H1 (cell line): Measurements from ENCODE around the gene PKD2. TPM values are rescaled to one million over a fixed set of nuclear protein-coding genes. Genes with fewer than 3 reads are reported as not detected.

ENCODE experiments used
- CTCF ChIA-PET: fragments of 300-600 bp; sonication (Branson Sonifier 250); formaldehyde crosslinking; loops from one replicate; lab custom pipeline; 2021; ENCODE audit not compliant: partially characterized antibody; lab: Charles Lee
- POLR2A ChIA-PET: fragments of 300-600 bp; sonication (Branson Sonifier 250); formaldehyde crosslinking; loops from one replicate; lab custom pipeline; 2021; ENCODE audit warnings: inconsistent platforms; ENCODE audit not compliant: partially characterized antibody; lab: Charles Lee
- DNase-seq, 2 experiments: peaks; one replicate each; pipeline versions ENCODE4 v3.0.0 to v3.0.0-alpha.2; 2010 to 2022; ENCODE audit warnings: low spot score in 2 of 2, low read depth in 1 of 2, mixed read lengths in 1 of 2
- FAIRE-seq: peaks from 2 replicates; lab custom pipeline; 2011; peaks lifted over from hg19 to GRCh38; lab: Jason Lieb, UNC
- H2AFZ ChIP-seq: 2 replicates; pipeline ENCODE4 v1.8.1; 2012; ENCODE audit warnings: low read length, inconsistent platforms
- H2AK5ac ChIP-seq: 2 replicates; pipeline ENCODE4 v1.6.1; 2013; ENCODE audit warnings: low read depth, low read length
- H2BK120ac ChIP-seq: replicated peaks from 2 replicates; pipeline ENCODE3; 2013; ENCODE audit warnings: low read depth, low read length, inconsistent platforms
- H2BK12ac ChIP-seq: 2 replicates; pipeline ENCODE4 v1.6.1; 2013; ENCODE audit warnings: low read depth, low read length
- H2BK15ac ChIP-seq: 2 replicates; pipeline ENCODE4 v1.6.1; 2013; ENCODE audit warnings: low read length
- H2BK20ac ChIP-seq: 2 replicates; pipeline ENCODE4 v1.6.1; 2013; ENCODE audit warnings: low read length
- H2BK5ac ChIP-seq: 2 replicates; pipeline ENCODE4 v1.6.1; 2013; ENCODE audit warnings: low read depth, low read length
- H3K14ac ChIP-seq: 2 replicates; pipeline ENCODE4 v1.6.1; 2013; ENCODE audit warnings: inconsistent platforms; ENCODE audit not compliant: insufficient read length
- H3K18ac ChIP-seq: 2 replicates; pipeline ENCODE4 v1.6.1; 2013; ENCODE audit warnings: low read length; ENCODE audit errors: extremely low read depth
- H3K23ac ChIP-seq: 2 replicates; pipeline ENCODE4 v1.6.1; 2013; ENCODE audit warnings: inconsistent platforms; ENCODE audit not compliant: insufficient read length
- H3K23me2 ChIP-seq: 2 replicates; pipeline ENCODE4 v1.6.1; 2013; ENCODE audit warnings: low read depth, low read length
- H3K27ac ChIP-seq: 2 replicates; pipeline ENCODE4 v1.6.1; 2011; ENCODE audit warnings: low read depth, low read length, inconsistent platforms
- H3K27me3 ChIP-seq, 4 experiments: replicated peaks in 1 of 4; 1 replicate in 1 of 4; 2 replicates in 3 of 4; pipeline versions ENCODE4 v1.6.1 to v1.8.1; 2011 to 2013; ENCODE audit warnings: low read length in 3 of 4, mild to moderate bottlenecking in 3 of 4, inconsistent platforms in 2 of 4, mixed read lengths in 2 of 4, moderate library complexity in 1 of 4; ENCODE audit not compliant: control insufficient read depth in 3 of 4, insufficient read depth in 3 of 4; ENCODE audit errors: extremely low read depth in 1 of 4
- H3K36me3 ChIP-seq, 4 experiments: 2 replicates each; pipeline versions ENCODE4 v1.6.1 to v1.8.1; 2011 to 2013; ENCODE audit warnings: mild to moderate bottlenecking in 4 of 4, low read length in 3 of 4, moderate library complexity in 2 of 4, control low read depth in 1 of 4, inconsistent platforms in 1 of 4; ENCODE audit not compliant: insufficient read depth in 4 of 4, control insufficient read depth in 2 of 4
- H3K4ac ChIP-seq: replicated peaks from 2 replicates; pipeline ENCODE3; 2013; ENCODE audit warnings: low read length, low read depth, mixed read lengths, inconsistent platforms; ENCODE audit not compliant: insufficient read length
- H3K4me1 ChIP-seq, 4 experiments: replicated peaks in 1 of 4; 1 replicate in 1 of 4; 2 replicates in 3 of 4; pipeline versions ENCODE4 v1.6.1 to v1.8.1; 2011 to 2013; ENCODE audit warnings: low read length in 3 of 4, inconsistent platforms in 2 of 4, mixed read lengths in 1 of 4; ENCODE audit not compliant: insufficient read depth in 4 of 4, control insufficient read depth in 3 of 4
- H3K4me2 ChIP-seq, 2 experiments: 2 replicates each; pipeline versions ENCODE4 v1.6.1 to v1.8.1; 2011 to 2013; ENCODE audit warnings: low read depth in 2 of 2, low read length in 2 of 2, control low read depth in 1 of 2, inconsistent platforms in 1 of 2, mild to moderate bottlenecking in 1 of 2; ENCODE audit not compliant: insufficient read depth in 1 of 2
- H3K4me3 ChIP-seq, 4 experiments: fragments of 200-600, 300-600 bp in 1 of 4; sonication (generic), shearing (Covaris generic), sonication (Bioruptor Twin) in 1 of 4; 2 replicates each; pipeline versions ENCODE4 v1.5.1 to v1.8.1; 2011 to 2016; ENCODE audit warnings: low read length in 4 of 4, low read depth in 3 of 4, control low read depth in 2 of 4, inconsistent platforms in 2 of 4, mild to moderate bottlenecking in 2 of 4, mixed read lengths in 1 of 4, moderate library complexity in 1 of 4; ENCODE audit not compliant: insufficient read depth in 2 of 4; ENCODE audit errors: extremely low read depth in 1 of 4
- H3K56ac ChIP-seq: replicated peaks from 2 replicates; pipeline ENCODE3; 2013; ENCODE audit warnings: low read depth, mild to moderate bottlenecking, mixed read lengths, low read length, inconsistent platforms; ENCODE audit not compliant: insufficient read length
- H3K79me1 ChIP-seq: 2 replicates; pipeline ENCODE4 v1.6.1; 2013; ENCODE audit warnings: low read depth, low read length, control low read depth
- H3K79me2 ChIP-seq, 2 experiments: 2 replicates each; pipeline versions ENCODE4 v1.6.1 to v1.8.1; 2012 to 2013; ENCODE audit warnings: low read length in 2 of 2, mild to moderate bottlenecking in 2 of 2, inconsistent platforms in 1 of 2; ENCODE audit not compliant: insufficient read depth in 2 of 2, control insufficient read depth in 1 of 2
- H3K9ac ChIP-seq, 4 experiments: replicated peaks in 1 of 4; 1 replicate in 1 of 4; 2 replicates in 3 of 4; pipeline versions ENCODE4 v1.6.1 to v1.8.1; 2011 to 2013; ENCODE audit warnings: low read depth in 3 of 4, low read length in 3 of 4, control low read depth in 2 of 4, mild to moderate bottlenecking in 2 of 4, moderate library complexity in 2 of 4, inconsistent platforms in 1 of 4; ENCODE audit errors: extremely low read depth in 1 of 4
- H3K9me3 ChIP-seq, 2 experiments: 2 replicates each; pipeline versions ENCODE4 v1.6.1 to v1.8.1; 2012 to 2013; ENCODE audit warnings: mild to moderate bottlenecking in 2 of 2, moderate library complexity in 2 of 2, control low read depth in 1 of 2, inconsistent platforms in 1 of 2, low read depth in 1 of 2, low read length in 1 of 2, mixed read lengths in 1 of 2; ENCODE audit not compliant: insufficient read depth in 2 of 2
- H4K20me1 ChIP-seq, 2 experiments: replicated peaks in 1 of 2; 2 replicates each; pipeline versions ENCODE3 to v1.8.1; 2011 to 2013; ENCODE audit warnings: inconsistent platforms in 2 of 2, low read length in 2 of 2, mild to moderate bottlenecking in 1 of 2; ENCODE audit not compliant: insufficient read depth in 2 of 2, control insufficient read depth in 1 of 2
- H4K5ac ChIP-seq: 2 replicates; pipeline ENCODE4 v1.6.1; 2013; ENCODE audit warnings: low read length, low read depth, mixed read lengths, inconsistent platforms; ENCODE audit not compliant: insufficient read length
- H4K8ac ChIP-seq: 2 replicates; pipeline ENCODE4 v1.8.0; 2013; ENCODE audit warnings: mild to moderate bottlenecking, moderate library complexity, low read length, inconsistent platforms; ENCODE audit not compliant: insufficient read depth; ENCODE audit errors: extremely low read depth
- H4K91ac ChIP-seq: replicated peaks from 2 replicates; pipeline ENCODE3; 2013; ENCODE audit warnings: low read length, mixed read lengths, inconsistent platforms; ENCODE audit not compliant: insufficient read length
- BACH1 ChIP-seq: IDR thresholded peaks from 2 replicates; pipeline ENCODE4 v1.6.1; 2012; ENCODE audit warnings: low read length, improper control_type of control experiment
- CBX5 ChIP-seq: fragments of 300-800, 300-1000 bp; sonication (generic); IDR thresholded peaks from 2 replicates; pipeline ENCODE4 v1.7.1; 2016; ENCODE audit warnings: antibody characterized with exemption, low read length, low read depth
- CBX8 ChIP-seq: fragments of 300-800, 300-1000 bp; sonication (generic); IDR thresholded peaks from 2 replicates; pipeline ENCODE4 v1.7.1; 2016; ENCODE audit warnings: low read depth, low read length, borderline replicate concordance
- EZH2 ChIP-seq: fragments of 200-600 bp; sonication (generic); IDR thresholded peaks from 2 replicates; pipeline ENCODE4 v1.7.1; 2012; ENCODE audit warnings: low read depth, mild to moderate bottlenecking, moderate library complexity, low read length, inconsistent platforms; ENCODE audit not compliant: severe bottlenecking
- GABPA ChIP-seq: IDR thresholded peaks from 2 replicates; pipeline ENCODE4 v1.6.1; 2011; ENCODE audit warnings: mild to moderate bottlenecking, low read length, moderate library complexity, borderline replicate concordance; ENCODE audit not compliant: insufficient read depth
- NANOG ChIP-seq: IDR thresholded peaks from 2 replicates; pipeline ENCODE4 v1.6.1; 2011; ENCODE audit warnings: low read length, low read depth, mild to moderate bottlenecking, inconsistent platforms; ENCODE audit not compliant: insufficient read depth, poor library complexity, severe bottlenecking
- RAD21 ChIP-seq, 2 experiments: IDR thresholded peaks in 1 of 2; conservative IDR thresholded peaks in 1 of 2; 2 replicates each; pipeline ENCODE4 v1.6.1; 2011; ENCODE audit warnings: low read depth in 2 of 2, low read length in 2 of 2, improper control_type of control experiment in 1 of 2, inconsistent platforms in 1 of 2, mild to moderate bottlenecking in 1 of 2, moderate library complexity in 1 of 2
- SAP30 ChIP-seq: fragments of 300-600 bp; sonication (generic); IDR thresholded peaks from 2 replicates; pipeline ENCODE4 v1.7.1; 2012; ENCODE audit warnings: low read length, moderate library complexity, mild to moderate bottlenecking, inconsistent platforms; ENCODE audit not compliant: insufficient read depth, insufficient replicate concordance
- SUZ12 ChIP-seq: fragments of 200-600 bp; sonication (generic); IDR thresholded peaks from 2 replicates; pipeline ENCODE4 v1.6.1; 2012; ENCODE audit warnings: mild to moderate bottlenecking, inconsistent platforms, low read length, moderate library complexity, mixed read lengths
- TBP ChIP-seq: IDR thresholded peaks from 2 replicates; pipeline ENCODE4 v1.6.1; 2011; ENCODE audit warnings: low read depth, low read length, improper control_type of control experiment
- TEAD4 ChIP-seq: IDR thresholded peaks from 2 replicates; pipeline ENCODE4 v1.6.1; 2012; ENCODE audit warnings: low read depth, low read length, inconsistent platforms, mixed read lengths
- WGBS, 2 experiments: shearing (Covaris generic) in 1 of 2; methylation state at CpG; one replicate each; pipeline versions ENCODE4 v1.1.6 to v1.1.7; 2013 to 2015; ENCODE audit warnings: low lambda C conversion rate in 2 of 2, mixed read lengths in 2 of 2, inconsistent platforms in 1 of 2, low coverage in 1 of 2, missing lambda C conversion rate in 1 of 2; ENCODE audit not compliant: insufficient replicate concordance in 2 of 2, insufficient coverage in 1 of 2, insufficient read length in 1 of 2; ENCODE audit errors: extremely low coverage in 1 of 2, missing lambda C conversion rate in 1 of 2; 5-methylcytosine and 5-hydroxymethylcytosine counted together
- polyA plus RNA-seq, 7 experiments: library from polyadenylated mRNA; depleted of rRNA in 3 of 7; stranded (reverse) in 5 of 7; unstranded in 2 of 7; fragments of >200 nt in 5 of 7; fragments of 200-250 nt in 2 of 7; gene quantifications; 1 replicate in 5 of 7; 2 replicates in 1 of 7; 4 replicates in 1 of 7; pipeline versions ENCODE4 v1.2.1 to v1.2.3, GENCODE V29; 2011 to 2013; ENCODE audit warnings: missing spikeins in 2 of 7, mixed read lengths in 2 of 7
- total RNA-seq: library from RNA; stranded (reverse); fragmentation: NEBNext Ultra II Directional; extraction: Animal tissue kit (Norgen Biotek cat#: 25700); gene quantifications from 2 replicates; pipeline ENCODE4 v1.2.1, GENCODE V29; 2021

Gene PKD2
- total and polyA plus RNA-seq, 2 of the 8 experiments (the other 6 are each of a cell fraction or from before 2014, with no cell fraction given): 16.0 to 32.0 TPM

- Histone ChIP-seq H2BK12ac (no peak overlapping the region), H2BK15ac (no peak overlapping the region), H4K5ac (no peak overlapping the region), H3K9me3 (no peaks in the 10 kb centered on the region), H3K79me1 (no peaks in the 10 kb centered on the region), H4K8ac (no peak overlapping the region), H2BK5ac (no peak overlapping the region), H3K14ac (no peak overlapping the region), H3K4me2 (no peak overlapping the region), H2BK120ac (no peak overlapping the region), H2AFZ (no peak overlapping the region), H3K79me2 (no peaks in the 10 kb centered on the region), H4K20me1 (no peaks in the 10 kb centered on the region), H3K4me1 (peaks cover 4 to 8% (median 7%) of the 10 kb centered on the region in 4 experiments), H2AK5ac (no peak overlapping the region), H3K9ac (no peak overlapping the region), H3K4me3 (no peak overlapping the region), H3K18ac (no peak overlapping the region), H3K27ac (no peak overlapping the region), H3K27me3 (no peaks in the 10 kb centered on the region), H2BK20ac (no peak overlapping the region), H3K23me2 (no peaks in the 10 kb centered on the region), H4K91ac (no peak overlapping the region), H3K36me3 (no peaks in the 10 kb centered on the region), H3K23ac (no peak overlapping the region), H3K4ac (no peak overlapping the region), H3K56ac (no peak overlapping the region)
- 91% methylated on average over 2 of the region's 2 CpGs; no CpG with 5 or more reads in 1 of the 2 experiments for WGBS, 2 experiments
- ChIA-PET CTCF (no interaction called here), POLR2A (no interaction called here)
- no peak for DNase-seq
- TF ChIP-seq NANOG: no peak
- TF ChIP-seq SAP30: no peak
- no peak for TF ChIP-seq SUZ12
- no peak for TF ChIP-seq BACH1
- no peak for TF ChIP-seq CBX8
- TF ChIP-seq TEAD4: no peak
- no peak for TF ChIP-seq GABPA
- TF ChIP-seq CBX5: no peak
- TF ChIP-seq RAD21 (IDR thresholded peaks at IDR 0.05 in 1 of 2, conservative IDR thresholded peaks at IDR 0.05 in 1 of 2; ENCODE audit: low read depth in 2 of 2, low read length in 2 of 2): no peak
- no peak for TF ChIP-seq TBP
- TF ChIP-seq EZH2: no peak
- FAIRE-seq: no peak
Measured at GRCh38 chr4:87970121-87970520, 37.3 kb upstream of the PKD2 start.
